Smooth muscle cell (in vitro differentiated cells): Measurements from ENCODE around the gene RNMT. TPM values are rescaled to one million over a fixed set of nuclear protein-coding genes. Genes with fewer than 3 reads are reported as not detected.

Experiments
- DNase-seq: peaks from one replicate; lab custom pipeline; 2025; ENCODE audit not compliant: unreplicated experiment; lab: John Stamatoyannopoulos, UW
- H2AFZ ChIP-seq: fragments of 200-600 bp; sonication (generic); 2 replicates; pipeline ENCODE4 v1.6.0; 2016; ENCODE audit warnings: antibody characterized with exemption, low read depth, mild to moderate bottlenecking
- H3F3A ChIP-seq: fragments of 200-600 bp; sonication (generic); 2 replicates; pipeline ENCODE4 v1.6.0; 2017; ENCODE audit warnings: antibody characterized with exemption, low read depth
- H3K27ac ChIP-seq: fragments of 200-600 bp; sonication (generic); 2 replicates; pipeline ENCODE4 v1.5.1; 2016; ENCODE audit warnings: low read depth, mild to moderate bottlenecking
- H3K27me3 ChIP-seq: fragments of 200-600 bp; sonication (generic); 2 replicates; pipeline ENCODE4 v1.6.1; 2016; ENCODE audit warnings: low read depth, mild to moderate bottlenecking
- H3K36me3 ChIP-seq: fragments of 200-600 bp; sonication (generic); 2 replicates; pipeline ENCODE4 v1.5.1; 2016; ENCODE audit warnings: low read depth
- H3K4me1 ChIP-seq: fragments of 200-600 bp; sonication (generic); 2 replicates; pipeline ENCODE4 v1.5.1; 2016; ENCODE audit warnings: low read depth
- H3K4me2 ChIP-seq: fragments of 200-600 bp; sonication (generic); 2 replicates; pipeline ENCODE4 v1.6.0; 2016; ENCODE audit warnings: mild to moderate bottlenecking
- H3K4me3 ChIP-seq: fragments of 200-600 bp; sonication (generic); 2 replicates; pipeline ENCODE4 v1.5.1; 2016; ENCODE audit warnings: mild to moderate bottlenecking
- H3K79me2 ChIP-seq: fragments of 200-600 bp; sonication (generic); 2 replicates; pipeline ENCODE4 v1.6.0; 2016; ENCODE audit warnings: low read depth, mild to moderate bottlenecking
- H3K9ac ChIP-seq: fragments of 200-600 bp; sonication (generic); 2 replicates; pipeline ENCODE4 v1.6.0; 2016; ENCODE audit warnings: low read depth
- H3K9me3 ChIP-seq: fragments of 200-600 bp; sonication (generic); replicated peaks from 2 replicates; pipeline ENCODE4 v1.5.1; 2016; ENCODE audit warnings: low read depth
- H4K20me1 ChIP-seq: fragments of 200-600 bp; sonication (generic); 2 replicates; pipeline ENCODE4 v1.6.0; 2016; ENCODE audit warnings: low read depth
- WGBS: methylation state at CpG from one replicate; pipeline ENCODE4 v1.1.7; 2016; ENCODE audit warnings: low lambda C conversion rate; 5-methylcytosine and 5-hydroxymethylcytosine counted together
- polyA plus RNA-seq: library from polyadenylated mRNA; unstranded; fragments of >200 nt; fragmentation: Nextera tagmentation; extraction: Ambion mirVana; gene quantifications from 2 replicates; pipeline ENCODE4 v1.2.1, GENCODE V29; 2016
- total RNA-seq: library from RNA; depleted of rRNA; stranded (reverse); fragments of >200 nt; gene quantifications from 2 replicates; pipeline ENCODE4 v1.2.3, GENCODE V29; 2014
- TF ChIP-seq, protein P1 (sequence below): fragments of 200-600 bp; sonication (generic); IDR thresholded peaks from 2 replicates; pipeline ENCODE4 v1.5.1; 2017; ENCODE audit warnings: borderline replicate concordance, mild to moderate bottlenecking, antibody characterized with exemption; ENCODE audit not compliant: insufficient read depth, poor library complexity, severe bottlenecking

The RNMT gene
- total and polyA plus RNA-seq, 2 experiments from 2014 or later: 38.6 to 48.3 TPM

DNA sequence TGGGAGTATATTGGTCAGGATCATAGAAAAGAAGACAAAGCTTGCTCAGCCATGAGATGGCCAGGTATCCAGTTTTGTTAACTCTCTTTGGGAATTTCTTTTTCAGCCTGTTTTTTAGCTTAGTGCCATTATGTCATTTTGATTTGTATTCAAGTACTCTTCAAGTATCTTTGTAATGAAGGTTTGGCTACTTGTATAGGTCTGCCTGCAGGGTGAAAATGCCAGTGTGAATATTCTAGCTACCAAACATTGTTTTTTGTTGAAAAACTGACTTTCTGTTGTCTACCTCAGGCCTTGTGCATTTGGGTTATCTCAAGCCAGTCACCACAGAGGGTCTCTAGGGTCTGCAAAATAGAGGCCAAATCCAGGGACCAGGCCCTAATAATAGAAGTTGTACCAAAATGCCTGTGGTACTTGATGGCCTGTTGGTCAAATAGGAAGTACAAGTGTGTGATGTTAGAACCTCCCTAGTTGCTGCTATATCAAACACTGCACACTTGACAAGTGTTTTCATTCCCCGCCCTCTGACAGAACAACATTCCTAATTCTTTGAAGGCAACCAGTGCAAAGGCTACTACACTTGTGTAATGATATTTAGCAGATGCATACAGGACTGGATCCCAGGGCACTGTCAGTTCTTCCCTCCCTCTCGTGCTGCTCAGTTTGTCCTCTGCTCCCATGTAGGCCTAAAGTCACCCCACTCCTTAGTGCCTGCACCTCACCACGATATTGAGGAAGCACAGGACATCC is 36.4 kb downstream of the RNMT start:
- H2AFZ ChIP-seq: no peak overlapping the region
- TF ChIP-seq, protein P1, sequence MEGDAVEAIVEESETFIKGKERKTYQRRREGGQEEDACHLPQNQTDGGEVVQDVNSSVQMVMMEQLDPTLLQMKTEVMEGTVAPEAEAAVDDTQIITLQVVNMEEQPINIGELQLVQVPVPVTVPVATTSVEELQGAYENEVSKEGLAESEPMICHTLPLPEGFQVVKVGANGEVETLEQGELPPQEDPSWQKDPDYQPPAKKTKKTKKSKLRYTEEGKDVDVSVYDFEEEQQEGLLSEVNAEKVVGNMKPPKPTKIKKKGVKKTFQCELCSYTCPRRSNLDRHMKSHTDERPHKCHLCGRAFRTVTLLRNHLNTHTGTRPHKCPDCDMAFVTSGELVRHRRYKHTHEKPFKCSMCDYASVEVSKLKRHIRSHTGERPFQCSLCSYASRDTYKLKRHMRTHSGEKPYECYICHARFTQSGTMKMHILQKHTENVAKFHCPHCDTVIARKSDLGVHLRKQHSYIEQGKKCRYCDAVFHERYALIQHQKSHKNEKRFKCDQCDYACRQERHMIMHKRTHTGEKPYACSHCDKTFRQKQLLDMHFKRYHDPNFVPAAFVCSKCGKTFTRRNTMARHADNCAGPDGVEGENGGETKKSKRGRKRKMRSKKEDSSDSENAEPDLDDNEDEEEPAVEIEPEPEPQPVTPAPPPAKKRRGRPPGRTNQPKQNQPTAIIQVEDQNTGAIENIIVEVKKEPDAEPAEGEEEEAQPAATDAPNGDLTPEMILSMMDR: no peak
- DNase-seq: no peak
- no peak overlapping the region for H3K4me2 ChIP-seq
- H3K79me2 ChIP-seq: no peaks in the 10 kb centered on the region
- H3K9me3 ChIP-seq: no peaks in the 10 kb centered on the region
- peaks cover 15% of the 10 kb centered on the region for H3K36me3 ChIP-seq
- no peaks in the 10 kb centered on the region for H3K27me3 ChIP-seq
- 97% methylated on average over 3 of the region's 3 CpGs for WGBS
- H3K9ac ChIP-seq: no peak overlapping the region
- no peak overlapping the region for H3K27ac ChIP-seq
- H3F3A ChIP-seq: no peaks in the 10 kb centered on the region
- no peak overlapping the region for H3K4me3 ChIP-seq
- H4K20me1 ChIP-seq: no peaks in the 10 kb centered on the region
- H3K4me1 ChIP-seq: no peaks in the 10 kb centered on the region

DNA sequence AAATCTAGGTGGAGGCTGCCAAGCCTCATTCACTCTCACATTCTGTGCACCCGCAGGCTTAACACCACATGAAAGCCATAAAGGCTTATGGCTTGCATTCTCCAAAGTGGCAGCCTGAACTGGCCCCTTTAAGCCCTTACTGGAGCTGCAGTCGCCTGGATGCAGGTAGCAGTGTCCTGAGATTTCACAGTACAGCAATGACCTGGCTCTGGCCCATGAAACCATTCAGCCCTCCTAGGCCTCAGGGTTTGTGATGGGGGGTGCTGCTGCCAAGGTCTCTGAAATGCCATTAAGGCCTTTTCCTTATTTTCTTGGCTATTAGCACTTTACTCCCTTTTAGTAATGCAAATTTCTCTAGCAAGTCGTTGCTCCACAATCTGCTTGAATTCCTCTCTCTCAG is 48.6 kb downstream of the RNMT start:
- no peaks in the 10 kb centered on the region for H4K20me1 ChIP-seq
- WGBS: 43% methylated on average over 3 of the region's 3 CpGs
- H3K79me2 ChIP-seq: no peaks in the 10 kb centered on the region
- H3K27me3 ChIP-seq: no peaks in the 10 kb centered on the region
- H3K4me3 ChIP-seq: no peak overlapping the region
- no peak overlapping the region for H2AFZ ChIP-seq
- no peak overlapping the region for H3K4me2 ChIP-seq
- no peaks in the 10 kb centered on the region for H3F3A ChIP-seq
- no peaks in the 10 kb centered on the region for H3K9me3 ChIP-seq
- H3K4me1 ChIP-seq: no peaks in the 10 kb centered on the region
- TF ChIP-seq, protein P1: no peak
- H3K36me3 ChIP-seq: no peaks in the 10 kb centered on the region
- DNase-seq: no peak
- H3K27ac ChIP-seq: no peak overlapping the region
- H3K9ac ChIP-seq: no peak overlapping the region

DNA sequence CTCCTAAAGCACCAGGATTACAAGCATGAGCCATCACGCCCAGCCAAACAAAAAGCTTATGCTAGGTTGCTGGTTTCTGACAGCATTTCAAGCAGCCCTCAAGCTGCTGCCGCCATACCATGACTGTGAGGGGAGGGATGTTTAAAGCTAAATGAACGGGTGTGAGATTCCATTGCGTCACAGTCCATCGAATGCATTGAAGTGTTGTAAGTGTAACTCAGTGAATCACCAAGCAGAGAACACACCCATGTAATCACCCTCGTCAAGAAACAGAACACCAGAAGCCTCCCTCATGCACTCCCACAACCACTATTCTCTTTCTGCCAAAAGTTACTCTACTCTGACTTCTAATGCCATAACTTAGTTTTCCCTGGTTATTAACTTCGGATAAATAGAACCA is 64.7 kb downstream of the RNMT start:
- H4K20me1 ChIP-seq: no peaks in the 10 kb centered on the region
- no peaks in the 10 kb centered on the region for H3K9me3 ChIP-seq
- H3K36me3 ChIP-seq: no peaks in the 10 kb centered on the region
- TF ChIP-seq, protein P1: no peak
- 38% methylated on average over 7 of the region's 7 CpGs for WGBS
- H3K79me2 ChIP-seq: no peaks in the 10 kb centered on the region
- no peak overlapping the region for H3K9ac ChIP-seq
- peaks cover 4% of the 10 kb centered on the region for H3K27me3 ChIP-seq
- no peaks in the 10 kb centered on the region for H3K4me1 ChIP-seq
- H3K4me3 ChIP-seq: no peak overlapping the region
- H3K27ac ChIP-seq: no peak overlapping the region
- DNase-seq: no peak
- H3F3A ChIP-seq: no peaks in the 10 kb centered on the region
- no peak overlapping the region for H2AFZ ChIP-seq
- H3K4me2 ChIP-seq: no peak overlapping the region

DNA sequence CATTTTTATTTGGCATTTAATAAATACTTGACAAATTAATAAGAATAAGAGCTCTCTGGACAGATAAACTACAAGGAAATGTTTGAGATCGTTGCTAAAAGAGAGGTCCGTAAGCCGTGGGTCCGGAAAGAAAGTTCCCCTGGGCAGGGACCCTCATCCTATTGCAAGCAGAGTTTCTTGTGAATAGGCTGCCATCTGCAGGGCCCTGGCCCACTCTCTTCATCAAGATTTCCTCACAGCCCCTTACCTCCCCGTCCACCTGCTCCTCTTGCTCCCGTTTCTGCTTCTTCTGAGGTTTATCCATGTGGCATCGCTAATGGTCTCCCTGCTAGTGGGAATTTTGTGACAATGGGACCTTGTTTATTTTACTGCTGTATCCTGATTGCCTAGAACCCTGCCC is 67.3 kb downstream of the RNMT start:
- H2AFZ ChIP-seq: no peak overlapping the region
- DNase-seq: no peak
- H3K4me3 ChIP-seq: no peak overlapping the region
- no peak overlapping the region for H3K4me2 ChIP-seq
- H3F3A ChIP-seq: no peaks in the 10 kb centered on the region
- H3K27ac ChIP-seq: no peak overlapping the region
- WGBS: 63% methylated on average over 7 of the region's 7 CpGs
- H3K79me2 ChIP-seq: no peaks in the 10 kb centered on the region
- H3K9me3 ChIP-seq: no peaks in the 10 kb centered on the region
- H4K20me1 ChIP-seq: no peaks in the 10 kb centered on the region
- no peak overlapping the region for H3K9ac ChIP-seq
- peaks cover 8% of the 10 kb centered on the region for H3K27me3 ChIP-seq
- H3K4me1 ChIP-seq: no peaks in the 10 kb centered on the region
- no peaks in the 10 kb centered on the region for H3K36me3 ChIP-seq
- TF ChIP-seq, protein P1: no peak
